H9 (cell line): ENCODE measurements around the gene HOXD12. TPM values are rescaled to one million over a fixed set of nuclear protein-coding genes. Genes with fewer than 3 reads are reported as not detected.

Source experiments
- DNase-seq: peaks from one replicate; pipeline ENCODE4 v3.0.0-alpha.2; 2017
- H2AFZ ChIP-seq: one replicate; pipeline ENCODE4 v1.6.1; 2013; ENCODE audit warnings: mild to moderate bottlenecking, low read length, control low read depth, moderate library complexity
- H2AK5ac ChIP-seq: 2 replicates; pipeline ENCODE4 v1.6.1; 2013; ENCODE audit warnings: low read length, control low read depth, mixed read lengths; ENCODE audit not compliant: insufficient read length
- H2BK120ac ChIP-seq: one replicate; pipeline ENCODE4 v1.6.1; 2013; ENCODE audit warnings: low read depth, mild to moderate bottlenecking, low read length, control low read depth, inconsistent platforms; ENCODE audit not compliant: poor library complexity, severe bottlenecking
- H2BK12ac ChIP-seq: 2 replicates; pipeline ENCODE4 v1.6.1; 2013; ENCODE audit warnings: low read length, control low read depth, mixed read lengths, low read depth; ENCODE audit not compliant: insufficient read length
- H2BK15ac ChIP-seq: 2 replicates; pipeline ENCODE4 v1.6.1; 2013; ENCODE audit warnings: low read depth, low read length, control low read depth
- H2BK20ac ChIP-seq: one replicate; pipeline ENCODE4 v1.6.1; 2013; ENCODE audit warnings: low read depth, mild to moderate bottlenecking, low read length, control low read depth, inconsistent platforms; ENCODE audit not compliant: poor library complexity, severe bottlenecking
- H2BK5ac ChIP-seq: 2 replicates; pipeline ENCODE4 v1.6.1; 2013; ENCODE audit warnings: low read length, control low read depth, mixed read lengths; ENCODE audit not compliant: insufficient read length
- H3K14ac ChIP-seq: 2 replicates; pipeline ENCODE4 v1.6.1; 2013; ENCODE audit warnings: low read length, control low read depth; ENCODE audit not compliant: insufficient read depth
- H3K18ac ChIP-seq: 2 replicates; pipeline ENCODE4 v1.6.1; 2013; ENCODE audit warnings: low read depth, mild to moderate bottlenecking, mixed read lengths, low read length, control low read depth; ENCODE audit not compliant: insufficient read length
- H3K23ac ChIP-seq: 2 replicates; pipeline ENCODE4 v1.6.1; 2013; ENCODE audit warnings: low read length, control low read depth, mixed read lengths, low read depth; ENCODE audit not compliant: insufficient read length
- H3K23me2 ChIP-seq: 2 replicates; pipeline ENCODE4 v1.6.1; 2013; ENCODE audit warnings: low read depth, mild to moderate bottlenecking, mixed read lengths, low read length, control low read depth; ENCODE audit not compliant: insufficient read length, poor library complexity, severe bottlenecking
- H3K27ac ChIP-seq: 2 replicates; pipeline ENCODE4 v1.5.1; 2013; ENCODE audit warnings: low read length, control low read depth, mixed read lengths, low read depth; ENCODE audit not compliant: insufficient read length
- H3K27me3 ChIP-seq: 2 replicates; pipeline ENCODE4 v1.6.1; 2013; ENCODE audit warnings: low read length, control low read depth, inconsistent platforms; ENCODE audit not compliant: insufficient read depth
- H3K4ac ChIP-seq: 2 replicates; pipeline ENCODE4 v1.6.1; 2013; ENCODE audit warnings: low read depth, mild to moderate bottlenecking, control low read depth, inconsistent platforms, low read length, moderate library complexity
- H3K4me1 ChIP-seq: 2 replicates; pipeline ENCODE4 v1.6.1; 2013; ENCODE audit warnings: low read length, control low read depth, inconsistent platforms; ENCODE audit not compliant: insufficient read depth
- H3K4me2 ChIP-seq: 2 replicates; pipeline ENCODE4 v1.6.1; 2013; ENCODE audit warnings: low read length, control low read depth, mixed read lengths; ENCODE audit not compliant: insufficient read length, insufficient read depth
- H3K56ac ChIP-seq: 2 replicates; pipeline ENCODE4 v1.6.1; 2013; ENCODE audit warnings: low read depth, mild to moderate bottlenecking, mixed read lengths, low read length, control low read depth; ENCODE audit not compliant: insufficient read length
- H3K79me1 ChIP-seq: 2 replicates; pipeline ENCODE4 v1.6.1; 2013; ENCODE audit warnings: low read depth, mild to moderate bottlenecking, moderate library complexity, low read length, control low read depth, inconsistent platforms; ENCODE audit not compliant: insufficient read depth, poor library complexity, severe bottlenecking
- H3K79me2 ChIP-seq: 2 replicates; pipeline ENCODE4 v1.6.1; 2013; ENCODE audit warnings: low read length, control low read depth, inconsistent platforms; ENCODE audit not compliant: insufficient read depth
- H3K9ac ChIP-seq: 2 replicates; pipeline ENCODE4 v1.6.1; 2013; ENCODE audit warnings: low read length, control low read depth, mixed read lengths; ENCODE audit not compliant: insufficient read length; ENCODE audit errors: extremely low read depth
- H3K9me3 ChIP-seq: one replicate; pipeline ENCODE4 v1.6.1; 2013; ENCODE audit warnings: low read depth, low read length, inconsistent platforms; ENCODE audit not compliant: control insufficient read depth
- H3T11ph ChIP-seq: one replicate; pipeline ENCODE4 v1.6.1; 2013; ENCODE audit warnings: mild to moderate bottlenecking, low read length, control low read depth, inconsistent platforms
- H4K20me1 ChIP-seq: one replicate; pipeline ENCODE4 v1.6.1; 2013; ENCODE audit not compliant: control insufficient read depth, insufficient read length, insufficient read depth
- H4K5ac ChIP-seq: 2 replicates; pipeline ENCODE4 v1.6.1; 2013; ENCODE audit warnings: low read depth, mild to moderate bottlenecking, mixed read lengths, low read length, control low read depth; ENCODE audit not compliant: insufficient read length
- H4K8ac ChIP-seq: replicated peaks from 2 replicates; pipeline ENCODE4 v1.6.1; 2013; ENCODE audit warnings: low read length, control low read depth, mixed read lengths, low read depth; ENCODE audit not compliant: insufficient read length
- H4K91ac ChIP-seq: 2 replicates; pipeline ENCODE4 v1.6.1; 2013; ENCODE audit warnings: low read depth, mild to moderate bottlenecking, moderate library complexity, mixed read lengths, low read length, control low read depth; ENCODE audit not compliant: insufficient read length
- H3K27ac Mint-ChIP-seq, 3 experiments: 2 replicates in 2 of 3; 3 replicates in 1 of 3; pipeline ENCODE4 v1.8.0; 2020 to 2021; ENCODE audit warnings: mixed read lengths in 3 of 3, mild to moderate bottlenecking in 1 of 3, moderate library complexity in 1 of 3
- H3K27me3 Mint-ChIP-seq: 2 replicates; pipeline ENCODE4 v1.8.0; 2021; ENCODE audit warnings: low read depth, mild to moderate bottlenecking, moderate library complexity, mixed read lengths
- H3K36me3 Mint-ChIP-seq, 3 experiments: 2 replicates in 2 of 3; 3 replicates in 1 of 3; pipeline ENCODE4 v1.8.0; 2020 to 2021; ENCODE audit warnings: low read depth in 3 of 3, mixed read lengths in 3 of 3; ENCODE audit not compliant: insufficient read depth in 1 of 3
- H3K4me1 Mint-ChIP-seq, 2 experiments: 2 replicates each; pipeline ENCODE4 v1.8.0; 2020; ENCODE audit warnings: mixed read lengths in 2 of 2
- H3K4me3 Mint-ChIP-seq, 2 experiments: 2 replicates in 1 of 2; 3 replicates in 1 of 2; pipeline ENCODE4 v1.8.0; 2020 to 2021; ENCODE audit warnings: mild to moderate bottlenecking in 2 of 2, mixed read lengths in 2 of 2, moderate library complexity in 1 of 2
- H3K9me3 Mint-ChIP-seq, 2 experiments: 2 replicates in 1 of 2; 3 replicates in 1 of 2; pipeline ENCODE4 v1.8.0; 2020; ENCODE audit warnings: mild to moderate bottlenecking in 2 of 2, mixed read lengths in 2 of 2, moderate library complexity in 1 of 2
- CTCF ChIP-seq: fragments of 200-600 bp; sonication (generic); conservative IDR thresholded peaks from 3 replicates; pipeline ENCODE4 v1.8.0; 2021; ENCODE audit warnings: antibody characterized with exemption, mild to moderate bottlenecking
- WGBS: extraction: QIAGEN DNeasy Blood & Tissue Kit; methylation state at CpG from one replicate; pipeline ENCODE4 v1.1.7; 2013; ENCODE audit warnings: missing lambda C conversion rate, low lambda C conversion rate, mixed read lengths; ENCODE audit not compliant: insufficient read length; ENCODE audit errors: extremely low coverage; 5-methylcytosine and 5-hydroxymethylcytosine counted together
- total RNA-seq: library from RNA; stranded (reverse); gene quantifications from 2 replicates; pipeline ENCODE4 v1.2.1, GENCODE V29; 2021

The HOXD12 gene
- total RNA-seq, 1 experiment from 2014 or later, result not detected

GRCh38 chr2:176079831-176080539 lies 19.6 kb upstream of the HOXD12 start:
- WGBS, result no CpG with 5 or more reads among the region's 86 CpGs
- no peak overlapping the region; the same call in 1 of the 2 replicates for H3K14ac ChIP-seq
- no peaks in the 10 kb centered on the region for H3K79me1 ChIP-seq
- no peak overlapping the region for H3T11ph ChIP-seq
- H3K27ac ChIP-seq, result no peak overlapping the region
- no peaks in the 10 kb centered on the region for H4K20me1 ChIP-seq
- peak overlapping the region; percentile 52 to 80 for H3K4me3 Mint-ChIP-seq
- peaks cover 7% of the 10 kb centered on the region for H3K23me2 ChIP-seq
- H3K9me3 ChIP-seq, result no peaks in the 10 kb centered on the region
- no peak overlapping the region for H3K9ac ChIP-seq
- no peak overlapping the region for H2BK5ac ChIP-seq
- H3K36me3 Mint-ChIP-seq, result no peaks in the 10 kb centered on the region
- H3K9me3 Mint-ChIP-seq, result peaks cover 5 to 6% of the 10 kb centered on the region in 2 experiments; a peak in 4 of 5 replicates
- TF ChIP-seq CTCF, result peak; percentile 99
- no peak overlapping the region for H3K23ac ChIP-seq
- no peak overlapping the region for H3K27ac Mint-ChIP-seq
- H3K27me3 Mint-ChIP-seq, result peaks cover 96% of the 10 kb centered on the region
- no peak overlapping the region for H2BK20ac ChIP-seq
- H3K79me2 ChIP-seq, result no peaks in the 10 kb centered on the region
- peak; percentile 90 for DNase-seq
- no peak overlapping the region for H2BK120ac ChIP-seq
- H4K8ac ChIP-seq, result no peak overlapping the region
- peak overlapping the region; percentile 83 for H3K4me2 ChIP-seq
- H3K4me1 Mint-ChIP-seq, result peaks cover 23 to 46% of the 10 kb centered on the region in 2 experiments
- peaks cover 87% of the 10 kb centered on the region for H3K27me3 ChIP-seq
- no peaks in the 10 kb centered on the region for H3K4me1 ChIP-seq
- H4K91ac ChIP-seq, result no peak overlapping the region
- H3K4ac ChIP-seq, result no peak overlapping the region
- no peak overlapping the region for H3K56ac ChIP-seq
- H2BK15ac ChIP-seq, result no peak overlapping the region
- no peak overlapping the region for H4K5ac ChIP-seq
- no peak overlapping the region for H3K18ac ChIP-seq
- H2BK12ac ChIP-seq, result no peak overlapping the region
- H2AK5ac ChIP-seq, result no peak overlapping the region
- no peak overlapping the region for H2AFZ ChIP-seq
